ENCODE data around the gene GRPEL2.

The GRPEL2 gene

DNA sequence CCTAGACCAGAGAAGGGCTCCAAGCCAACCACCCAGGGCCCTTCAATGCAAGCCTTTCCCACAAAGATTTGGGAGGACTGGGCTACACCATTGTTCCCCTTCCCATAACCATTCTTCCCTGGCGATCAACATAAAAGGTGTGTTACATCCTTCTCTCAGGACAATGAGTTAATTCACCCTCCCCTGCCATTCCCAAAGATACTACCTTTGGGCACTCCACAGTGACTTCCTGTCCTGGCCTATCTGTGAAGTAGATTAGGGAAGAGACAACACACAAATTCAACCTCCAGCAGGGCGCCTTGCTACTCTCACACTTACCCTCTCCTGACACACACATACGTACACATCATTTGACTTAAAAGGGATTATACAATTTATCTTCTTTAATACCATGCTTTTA is 57.0 kb downstream of the GRPEL2 start:
- no peak overlapping the region for H3K9ac ChIP-seq (ENCODE audit: low read depth, low read length)
- H3K27me3 ChIP-seq (ENCODE audit: insufficient read depth, low read length), result no peaks in the 10 kb centered on the region
- no peak overlapping the region for H3K4me3 ChIP-seq (ENCODE audit: low read length)
- H3K9me3 ChIP-seq (ENCODE audit: insufficient read depth, low read depth, low read length), result no peaks in the 10 kb centered on the region
- H3K36me3 ChIP-seq (ENCODE audit: insufficient read depth, low read length), result no peaks in the 10 kb centered on the region
- WGBS, result 86% methylated on average over 2 of the region's 3 CpGs
- H3K4me1 ChIP-seq (ENCODE audit: insufficient read depth, low read length), result peaks cover 7% of the 10 kb centered on the region; the same call in 1 of the 2 replicates
- no peak overlapping the region for H3K27ac ChIP-seq (ENCODE audit: low read depth, low read length)

Data from HUES64 (cell line).